OCI-LY1 (cell line): Measurements from ENCODE around the gene EVC.

Source experiments
- H2AFZ ChIP-seq: fragments of 200-600 bp; sonication (generic), shearing (Covaris generic); 2 replicates; pipeline ENCODE4 v1.6.0; 2014; ENCODE audit warnings: antibody characterized with exemption, mild to moderate bottlenecking, low read length
- H3F3A ChIP-seq: fragments of 200-600 bp; sonication (generic), shearing (Covaris generic); 2 replicates; pipeline ENCODE4 v1.6.0; 2014; ENCODE audit warnings: mild to moderate bottlenecking, antibody characterized with exemption, low read length, moderate library complexity; ENCODE audit not compliant: insufficient read depth
- H3K27ac ChIP-seq: fragments of 200-600 bp; sonication (generic); 2 replicates; pipeline ENCODE4 v1.5.1; 2014; ENCODE audit warnings: low read length, mixed run types, mild to moderate bottlenecking, low read depth; ENCODE audit not compliant: poor library complexity, severe bottlenecking
- H3K27me3 ChIP-seq: fragments of 200-600 bp; sonication (generic); 2 replicates; pipeline ENCODE4 v1.6.0; 2014; ENCODE audit warnings: antibody characterized with exemption, mild to moderate bottlenecking, low read length, moderate library complexity; ENCODE audit not compliant: insufficient read depth
- H3K36me3 ChIP-seq: fragments of 200-600 bp; sonication (generic); 2 replicates; pipeline ENCODE4 v1.6.1; 2014; ENCODE audit warnings: mild to moderate bottlenecking, antibody characterized with exemption, low read length, moderate library complexity, mixed read lengths; ENCODE audit not compliant: insufficient read depth
- H3K4me1 ChIP-seq: fragments of 200-600 bp; sonication (generic); 2 replicates; pipeline ENCODE4 v1.5.1; 2014; ENCODE audit warnings: mild to moderate bottlenecking, low read length, moderate library complexity; ENCODE audit not compliant: insufficient read depth, severe bottlenecking
- H3K4me2 ChIP-seq: fragments of 200-600 bp; sonication (generic), shearing (Covaris generic); 2 replicates; pipeline ENCODE4 v1.6.1; 2014; ENCODE audit warnings: low read length
- H3K4me3 ChIP-seq: fragments of 200-600 bp; sonication (generic); 2 replicates; pipeline ENCODE4 v1.5.1; 2014; ENCODE audit warnings: low read length, low read depth, mild to moderate bottlenecking, mixed read lengths; ENCODE audit not compliant: poor library complexity, severe bottlenecking
- H3K79me2 ChIP-seq: fragments of 200-600 bp; shearing (Covaris generic); 2 replicates; pipeline ENCODE4 v1.6.1; 2016; ENCODE audit warnings: mixed run types, low read length, mixed read lengths; ENCODE audit not compliant: insufficient read depth
- H3K9ac ChIP-seq: fragments of 200-600 bp; sonication (generic), shearing (Covaris generic); 2 replicates; pipeline ENCODE4 v1.6.1; 2014; ENCODE audit warnings: mild to moderate bottlenecking, low read length, mixed read lengths
- H3K9me2 ChIP-seq: fragments of 200-600 bp; sonication (generic), shearing (Covaris generic); 2 replicates; pipeline ENCODE4 v1.6.1; 2014; ENCODE audit warnings: low read depth, mild to moderate bottlenecking, low read length, mixed read lengths
- H3K9me3 ChIP-seq: fragments of 200-600 bp; shearing (Covaris generic); 2 replicates; pipeline ENCODE4 v1.6.1; 2014; ENCODE audit warnings: low read length, mixed read lengths
- H4K20me1 ChIP-seq: fragments of 200-600 bp; sonication (generic), shearing (Covaris generic); 2 replicates; pipeline ENCODE4 v1.6.0; 2016; ENCODE audit warnings: mild to moderate bottlenecking, low read length; ENCODE audit not compliant: insufficient read depth
- EZH2 ChIP-seq: fragments of 200-600 bp; sonication (generic), shearing (Covaris generic); IDR thresholded peaks from 2 replicates; pipeline ENCODE4 v1.8.0; 2017; ENCODE audit warnings: borderline replicate concordance, mixed run types, mild to moderate bottlenecking, antibody characterized with exemption, low read length, moderate library complexity, mixed read lengths
- TF ChIP-seq, protein P1 (sequence below): fragments of 200-600 bp; sonication (generic), shearing (Covaris generic); IDR thresholded peaks from 2 replicates; pipeline ENCODE4 v1.5.1; 2017; ENCODE audit warnings: mild to moderate bottlenecking, antibody characterized with exemption, low read length, moderate library complexity, mixed read lengths

The EVC gene

DNA sequence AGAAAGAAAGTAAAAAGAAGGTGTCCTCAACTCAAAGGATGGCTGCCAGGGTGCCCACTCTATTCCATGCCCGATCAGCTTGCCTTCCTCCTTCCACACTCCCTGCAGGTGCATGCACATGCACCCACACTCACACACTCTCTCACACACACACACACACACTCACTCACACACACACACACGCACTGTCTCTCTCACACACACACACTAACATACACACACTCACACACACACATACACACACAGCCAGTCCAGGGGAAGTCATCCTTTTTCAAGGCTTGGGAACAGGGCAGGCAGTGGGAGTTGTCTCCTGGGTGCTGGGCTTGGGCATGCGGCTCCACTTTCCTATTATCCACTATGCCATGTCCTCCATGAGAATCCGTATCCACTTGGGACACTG lies 131.5 kb downstream of the EVC start:
- Histone ChIP-seq H3K4me2 (no peak overlapping the region), H3K4me3 (no peak overlapping the region), H4K20me1 (no peaks in the 10 kb centered on the region), H3K9me2 (no peaks in the 10 kb centered on the region), H3K79me2 (no peaks in the 10 kb centered on the region), H3K9me3 (no peaks in the 10 kb centered on the region), H3K9ac (no peak overlapping the region), H3K36me3 (no peaks in the 10 kb centered on the region), H3K4me1 (no peaks in the 10 kb centered on the region), H3F3A (no peaks in the 10 kb centered on the region), H2AFZ (no peak overlapping the region), H3K27ac (no peak overlapping the region), H3K27me3 (no peaks in the 10 kb centered on the region)
- no peak for TF ChIP-seq EZH2
- TF ChIP-seq, protein P1, sequence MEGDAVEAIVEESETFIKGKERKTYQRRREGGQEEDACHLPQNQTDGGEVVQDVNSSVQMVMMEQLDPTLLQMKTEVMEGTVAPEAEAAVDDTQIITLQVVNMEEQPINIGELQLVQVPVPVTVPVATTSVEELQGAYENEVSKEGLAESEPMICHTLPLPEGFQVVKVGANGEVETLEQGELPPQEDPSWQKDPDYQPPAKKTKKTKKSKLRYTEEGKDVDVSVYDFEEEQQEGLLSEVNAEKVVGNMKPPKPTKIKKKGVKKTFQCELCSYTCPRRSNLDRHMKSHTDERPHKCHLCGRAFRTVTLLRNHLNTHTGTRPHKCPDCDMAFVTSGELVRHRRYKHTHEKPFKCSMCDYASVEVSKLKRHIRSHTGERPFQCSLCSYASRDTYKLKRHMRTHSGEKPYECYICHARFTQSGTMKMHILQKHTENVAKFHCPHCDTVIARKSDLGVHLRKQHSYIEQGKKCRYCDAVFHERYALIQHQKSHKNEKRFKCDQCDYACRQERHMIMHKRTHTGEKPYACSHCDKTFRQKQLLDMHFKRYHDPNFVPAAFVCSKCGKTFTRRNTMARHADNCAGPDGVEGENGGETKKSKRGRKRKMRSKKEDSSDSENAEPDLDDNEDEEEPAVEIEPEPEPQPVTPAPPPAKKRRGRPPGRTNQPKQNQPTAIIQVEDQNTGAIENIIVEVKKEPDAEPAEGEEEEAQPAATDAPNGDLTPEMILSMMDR = no peak

GRCh38 chr4:5843573-5844530 lies 132.9 kb downstream of the EVC start:
- Histone ChIP-seq H3K4me1 (no peaks in the 10 kb centered on the region), H3K27ac (no peak overlapping the region), H3K79me2 (no peaks in the 10 kb centered on the region)

DNA sequence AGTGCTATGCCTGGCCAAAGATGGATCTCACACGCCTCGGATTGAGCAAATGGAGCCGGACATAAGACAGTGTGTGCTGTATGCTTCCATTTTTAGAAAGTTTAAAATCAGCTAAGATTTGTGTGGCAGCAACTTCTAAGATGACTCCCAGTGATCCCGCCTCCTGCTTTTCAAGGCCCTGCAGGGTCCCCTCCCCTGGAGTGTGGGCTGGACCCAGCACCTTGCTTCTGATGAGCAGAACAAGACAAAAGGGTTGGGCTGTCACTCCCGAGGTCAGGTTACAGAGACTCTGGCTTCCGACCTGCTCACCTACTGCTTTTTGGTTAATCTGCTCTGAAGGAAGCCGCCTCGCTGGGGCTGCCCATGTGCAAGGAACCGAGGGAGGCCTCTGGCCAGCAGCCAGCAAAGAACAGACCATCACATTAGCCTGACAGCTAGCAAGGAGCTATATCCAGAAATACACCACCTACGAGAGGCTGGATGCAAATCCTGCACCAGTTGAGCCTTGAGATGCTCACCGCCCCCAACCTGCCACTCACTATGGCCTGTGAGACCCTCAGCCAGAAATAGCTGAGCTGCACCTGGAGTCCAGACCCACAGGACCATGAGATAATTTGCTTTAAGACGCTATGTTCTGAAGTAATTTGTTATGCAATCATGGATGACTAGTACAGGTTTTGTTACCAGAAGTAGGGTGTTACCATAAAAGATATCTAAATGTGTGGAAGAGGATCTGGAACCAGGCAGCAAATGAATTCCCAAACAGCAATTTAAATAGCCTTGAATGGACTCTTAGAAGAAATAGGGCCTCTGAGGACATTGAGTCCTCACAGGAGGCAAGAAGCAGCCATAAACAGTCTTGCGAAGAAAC lies 134.3 kb downstream of the EVC start:
- H3K9me2 ChIP-seq = no peaks in the 10 kb centered on the region
- no peak overlapping the region for H3K4me3 ChIP-seq
- H3K9me3 ChIP-seq = no peaks in the 10 kb centered on the region
- H3K9ac ChIP-seq = no peak overlapping the region
- H3K79me2 ChIP-seq = no peaks in the 10 kb centered on the region
- no peaks in the 10 kb centered on the region for H4K20me1 ChIP-seq
- no peaks in the 10 kb centered on the region for H3K4me1 ChIP-seq
- no peak overlapping the region for H3K27ac ChIP-seq
- no peaks in the 10 kb centered on the region for H3F3A ChIP-seq
- no peak overlapping the region for H2AFZ ChIP-seq
- no peaks in the 10 kb centered on the region for H3K36me3 ChIP-seq
- H3K27me3 ChIP-seq = no peaks in the 10 kb centered on the region
- TF ChIP-seq, protein P1 = no peak
- TF ChIP-seq EZH2 = no peak
- no peak overlapping the region for H3K4me2 ChIP-seq

More at GRCh38 chr4:5843573-5844530, 132.9 kb downstream of the EVC start:
- Histone ChIP-seq H3K4me3 (no peak overlapping the region), H3F3A (no peaks in the 10 kb centered on the region), H3K9me2 (no peaks in the 10 kb centered on the region), H3K36me3 (no peaks in the 10 kb centered on the region), H2AFZ (no peak overlapping the region), H3K27me3 (no peaks in the 10 kb centered on the region), H4K20me1 (no peaks in the 10 kb centered on the region), H3K9me3 (no peaks in the 10 kb centered on the region), H3K9ac (no peak overlapping the region), H3K4me2 (no peak overlapping the region)
- TF ChIP-seq, protein P1 = no peak
- TF ChIP-seq EZH2 = no peak
